Activated gamma-delta T cell (primary cell): ENCODE results near the gene LRP1B.

Experiments used
- DNase-seq: peaks from one replicate; lab custom pipeline; 2025; lab: John Stamatoyannopoulos, UW

Gene LRP1B

GRCh38 chr2:141694180-141694579 lies 436.6 kb downstream of the LRP1B start:
- no peak for DNase-seq

GRCh38 chr2:141692829-141693228 lies 438.0 kb downstream of the LRP1B start:
- no peak for DNase-seq

- no peak for DNase-seq
These were observed 454.7 kb downstream of the LRP1B start for GRCh38 chr2:141676139-141676538.

- DNase-seq: no peak
These were observed 464.6 kb downstream of the LRP1B start for GRCh38 chr2:141666191-141666590.

- DNase-seq: no peak
These were observed 470.6 kb downstream of the LRP1B start for GRCh38 chr2:141660232-141660631.

GRCh38 chr2:141654311-141654710 lies 476.5 kb downstream of the LRP1B start:
- no peak for DNase-seq

- DNase-seq: no peak
These were observed 477.6 kb downstream of the LRP1B start for GRCh38 chr2:141653184-141653583.

- no peak for DNase-seq
These were observed 478.5 kb downstream of the LRP1B start for GRCh38 chr2:141652308-141652707.

- DNase-seq: no peak
These were observed 483.5 kb downstream of the LRP1B start for GRCh38 chr2:141647353-141647752.

- no peak for DNase-seq
These were observed 489.4 kb downstream of the LRP1B start for GRCh38 chr2:141641462-141641861.

GRCh38 chr2:141639809-141640208 lies 491.0 kb downstream of the LRP1B start:
- DNase-seq: no peak

GRCh38 chr2:141633132-141633531 lies 497.7 kb downstream of the LRP1B start:
- no peak for DNase-seq

GRCh38 chr2:141630407-141630930 lies 500.3 kb downstream of the LRP1B start:
- DNase-seq: no peak

GRCh38 chr2:141620372-141620771 lies 510.4 kb downstream of the LRP1B start:
- DNase-seq: no peak

GRCh38 chr2:141618457-141618856 lies 512.4 kb downstream of the LRP1B start:
- no peak for DNase-seq

GRCh38 chr2:141611981-141612380 lies 518.8 kb downstream of the LRP1B start:
- DNase-seq: no peak

- DNase-seq: no peak
These were observed 519.6 kb downstream of the LRP1B start for GRCh38 chr2:141611176-141611571.

- DNase-seq: no peak
These were observed 520.1 kb downstream of the LRP1B start for GRCh38 chr2:141610564-141611175.

- no peak for DNase-seq
These were observed 525.7 kb downstream of the LRP1B start for GRCh38 chr2:141605163-141605562.

GRCh38 chr2:141601511-141602152 lies 529.2 kb downstream of the LRP1B start:
- DNase-seq: no peak

GRCh38 chr2:141599721-141600120 lies 531.1 kb downstream of the LRP1B start:
- no peak for DNase-seq

GRCh38 chr2:141598982-141599381 lies 531.8 kb downstream of the LRP1B start:
- no peak for DNase-seq

- DNase-seq: no peak
These were observed 535.4 kb downstream of the LRP1B start for GRCh38 chr2:141595316-141595920.
